HG03045 (cell line): ENCODE measurements around the gene KLC1.

Experiments
- ATAC-seq: cut with Tn5 transposase; IDR thresholded peaks from one replicate; pipeline ENCODE4 v1.9.1; 2021; ENCODE audit warnings: mild to moderate bottlenecking, moderate library complexity; ENCODE audit not compliant: unreplicated experiment

The KLC1 gene

DNA sequence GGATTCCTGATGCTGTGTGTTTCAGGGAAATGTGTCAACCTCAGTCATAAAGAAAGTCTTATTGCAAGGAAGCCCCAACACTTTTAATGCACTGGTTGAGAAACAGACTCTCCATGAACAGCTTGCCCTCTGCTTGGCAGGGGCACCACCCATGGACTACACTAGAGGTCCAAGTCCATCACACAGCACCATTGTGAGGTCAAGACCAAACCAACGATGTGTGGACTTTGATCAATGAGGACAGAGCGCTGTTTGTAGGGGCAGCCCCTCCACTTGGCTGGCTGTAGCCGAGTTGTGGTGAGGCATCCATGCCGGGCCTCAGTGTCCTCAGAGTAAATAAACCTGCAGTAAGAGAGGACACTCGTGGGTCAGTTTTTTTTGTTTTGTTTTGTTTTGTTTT is 116.4 kb downstream of the KLC1 start:
- no peak for ATAC-seq

DNA sequence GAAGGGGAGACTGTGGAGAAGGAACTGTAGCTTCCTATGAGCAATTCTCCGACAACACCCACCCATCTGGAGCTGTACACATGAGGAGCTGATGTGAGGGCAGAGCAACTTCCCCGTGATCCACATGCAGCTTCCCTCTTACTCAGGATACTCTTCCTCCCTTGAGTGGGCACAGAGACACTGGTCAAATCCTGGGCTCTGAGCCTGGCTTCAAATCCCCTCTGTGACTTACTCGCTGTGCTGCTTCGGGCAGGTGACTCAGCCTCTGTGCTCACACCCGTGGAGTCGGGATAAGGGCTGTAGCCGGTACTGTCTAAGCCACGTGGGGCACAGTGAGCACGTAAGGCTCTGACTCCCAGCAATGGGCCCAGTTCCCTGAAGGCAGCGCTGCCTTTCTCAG is 117.7 kb downstream of the KLC1 start:
- ATAC-seq, result no peak

DNA sequence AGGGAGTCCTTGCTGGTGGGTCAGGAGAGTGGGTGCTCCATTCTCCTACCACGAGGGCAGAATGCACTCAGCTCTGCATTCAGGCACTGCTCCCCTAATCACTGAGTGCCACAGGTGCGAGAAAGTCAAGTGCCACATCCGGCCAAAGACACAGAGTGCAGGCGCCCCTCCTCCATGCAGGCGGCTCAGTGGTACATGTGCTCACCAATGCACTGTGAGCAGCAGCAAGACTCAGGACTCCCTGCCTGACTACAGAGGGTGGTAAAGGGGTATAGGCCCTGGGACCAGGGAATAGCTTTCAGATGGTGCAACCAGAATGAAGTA is 119.5 kb downstream of the KLC1 start:
- no peak for ATAC-seq

DNA sequence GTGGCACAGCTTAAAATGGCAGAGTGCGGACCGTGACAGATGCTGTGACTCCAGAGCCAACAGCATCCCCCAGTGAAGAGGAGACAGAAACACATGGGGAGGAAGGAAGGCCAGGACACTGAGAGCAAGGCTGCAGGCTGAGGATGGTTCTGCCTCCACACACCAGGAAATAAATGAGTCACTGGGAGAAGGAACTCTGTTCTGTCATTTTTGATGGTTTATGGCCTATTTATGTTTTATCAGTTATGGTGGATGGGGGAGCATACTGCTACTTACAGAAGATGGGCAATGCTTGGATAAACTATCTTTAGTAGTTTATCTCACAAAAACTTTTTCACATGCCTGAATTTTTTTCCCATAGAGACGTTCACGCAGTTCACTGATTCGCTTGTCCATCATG is 120.4 kb downstream of the KLC1 start:
- ATAC-seq, result no peak

DNA sequence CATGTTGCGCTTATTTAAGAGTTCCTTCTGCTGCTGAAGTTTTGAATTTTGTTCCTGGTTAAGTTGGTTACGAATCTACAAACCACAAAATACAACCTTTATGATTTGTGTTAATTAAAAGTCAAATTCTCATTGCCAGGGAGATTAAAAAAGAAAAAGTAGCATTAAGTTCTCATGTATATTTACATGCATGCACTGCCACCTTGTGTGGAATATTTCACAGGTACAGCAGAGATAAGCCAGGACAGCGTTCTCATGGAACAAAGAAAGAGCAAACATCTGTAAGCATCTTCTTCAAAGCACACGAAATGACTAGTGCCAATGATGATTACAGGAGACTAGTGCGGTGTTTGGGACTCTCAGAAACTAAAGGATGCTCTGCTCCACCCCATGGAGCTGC is 120.8 kb downstream of the KLC1 start:
- ATAC-seq, result no peak
